PC-9 (cell line): Measurements from ENCODE around the gene JAK1. TPM values are rescaled to one million over a fixed set of nuclear protein-coding genes. Genes with fewer than 3 reads are reported as not detected.

Experiments used
- BruUV-seq: library from RNA; stranded (reverse); fragments of 400-500 nt; replicated peaks from 2 replicates; lab custom pipeline; 2021; lab: Mats Ljungman, UMichigan
- CTCF ChIA-PET: fragments of 300-600 bp; sonication (Branson Sonifier 250); formaldehyde crosslinking; loops from one replicate; lab custom pipeline; 2022; ENCODE audit warnings: antibody characterized with exemption; lab: Charles Lee
- POLR2A ChIA-PET: fragments of 300-600 bp; sonication (Branson Sonifier 250); formaldehyde crosslinking; loops from one replicate; lab custom pipeline; 2022; ENCODE audit warnings: antibody characterized with exemption; ENCODE audit not compliant: unreplicated experiment; lab: Charles Lee
- DNase-seq, 2 experiments: peaks; one replicate each; pipeline versions ENCODE4 v3.0.0 to v3.0.0-alpha.2; 2015 to 2022; ENCODE audit warnings: mixed read lengths in 1 of 2
- H2AFZ ChIP-seq: fragments of 200-600 bp; sonication (generic); 2 replicates; pipeline ENCODE4 v1.8.1; 2017; ENCODE audit warnings: antibody characterized with exemption
- H3F3A ChIP-seq: fragments of 200-600 bp; sonication (generic); 2 replicates; pipeline ENCODE4 v1.8.1; 2017; ENCODE audit warnings: antibody characterized with exemption, mild to moderate bottlenecking, low read depth; ENCODE audit not compliant: insufficient read depth
- H3K27ac ChIP-seq: fragments of 200-600 bp; sonication (generic); 2 replicates; pipeline ENCODE4 v1.6.1; 2016; ENCODE audit warnings: mixed run types
- H3K27me3 ChIP-seq: fragments of 200-600 bp; sonication (generic); 2 replicates; pipeline ENCODE4 v1.6.1; 2016; ENCODE audit warnings: low read depth, mixed run types; ENCODE audit not compliant: insufficient read depth
- H3K36me3 ChIP-seq: fragments of 200-600 bp; sonication (generic); 2 replicates; pipeline ENCODE4 v1.6.1; 2016; ENCODE audit warnings: low read depth, mixed run types
- H3K4me1 ChIP-seq: fragments of 200-600 bp; sonication (generic); replicated peaks from 2 replicates; pipeline ENCODE4 v1.6.1; 2016; ENCODE audit warnings: mixed run types; ENCODE audit not compliant: insufficient read depth
- H3K4me2 ChIP-seq: fragments of 200-600 bp; sonication (generic); 2 replicates; pipeline ENCODE4 v1.6.1; 2017; ENCODE audit warnings: mixed run types
- H3K4me3 ChIP-seq: fragments of 200-600 bp; sonication (generic); 2 replicates; pipeline ENCODE4 v1.6.1; 2016; ENCODE audit warnings: mixed run types
- H3K79me2 ChIP-seq: fragments of 200-600 bp; sonication (generic); 2 replicates; pipeline ENCODE4 v1.6.1; 2017; ENCODE audit warnings: low read depth, mixed run types
- H3K9me2 ChIP-seq: fragments of 200-600 bp; sonication (generic); 2 replicates; pipeline ENCODE4 v1.8.1; 2017; ENCODE audit warnings: mild to moderate bottlenecking; ENCODE audit not compliant: insufficient read depth
- H3K9me3 ChIP-seq: fragments of 200-600 bp; sonication (generic); 2 replicates; pipeline ENCODE4 v1.8.1; 2016; ENCODE audit warnings: low read depth; ENCODE audit not compliant: insufficient read depth
- H4K20me1 ChIP-seq: fragments of 200-600 bp; sonication (generic); 2 replicates; pipeline ENCODE4 v1.8.1; 2017; ENCODE audit not compliant: insufficient read depth
- CTCF ChIP-seq: fragments of 200-600 bp; sonication (generic); conservative IDR thresholded peaks from 2 replicates; pipeline ENCODE4 v1.6.1; 2017; ENCODE audit warnings: mixed run types, antibody characterized with exemption, mild to moderate bottlenecking, moderate library complexity
- EZH2 ChIP-seq: fragments of 200-600 bp; sonication (generic); IDR thresholded peaks from 2 replicates; pipeline ENCODE4 v1.8.0; 2017; ENCODE audit warnings: antibody characterized with exemption, low read depth
- intact Hi-C: fragments of 100-400 bp; cut with micrococcal nuclease; formaldehyde crosslinking; loops from one replicate; pipeline ENCODE4 v1.10.0; 2022; ENCODE audit not compliant: unreplicated experiment
- total RNA-seq: library from RNA; stranded (reverse); gene quantifications from 2 replicates; pipeline ENCODE4 v1.2.3, GENCODE V29; 2021

The JAK1 gene
- total RNA-seq, 1 experiment from 2014 or later = 88.5 TPM

GRCh38 chr1:64893921-64894320 is 72.4 kb downstream of the JAK1 start:
- peaks cover 11% of the 10 kb centered on the region; the same call in 1 of the 2 replicates for H4K20me1 ChIP-seq
- H3K9me2 ChIP-seq = no peaks in the 10 kb centered on the region
- H3K4me2 ChIP-seq = no peak overlapping the region
- intact Hi-C loops = no loop called here
- POLR2A ChIA-PET = interaction anchor here (0.7 kb wide), 3 partner anchors 24 to 1232 kb away, joined by 3 to 4 read pairs (median 4); no protein-coding TSS in a partner anchor
- H3K4me3 ChIP-seq = no peak overlapping the region
- no peak overlapping the region for H2AFZ ChIP-seq
- H3K9me3 ChIP-seq = no peaks in the 10 kb centered on the region
- no peak for DNase-seq
- CTCF ChIA-PET = no interaction called here
- H3F3A ChIP-seq = peaks cover 25% of the 10 kb centered on the region
- peaks cover 65% of the 10 kb centered on the region for H3K79me2 ChIP-seq
- no peak for TF ChIP-seq EZH2
- TF ChIP-seq CTCF = no peak
- H3K27me3 ChIP-seq = no peaks in the 10 kb centered on the region
- no peaks in the 10 kb centered on the region for H3K36me3 ChIP-seq
- no peak overlapping the region for H3K27ac ChIP-seq
- no TSS peak for BruUV-seq
- peaks cover 24% of the 10 kb centered on the region for H3K4me1 ChIP-seq

GRCh38 chr1:64892576-64893573 is 73.5 kb downstream of the JAK1 start:
- Histone ChIP-seq H3K27ac (no peak overlapping the region), H2AFZ (no peak overlapping the region), H3F3A (peaks cover 17% of the 10 kb centered on the region), H3K9me2 (no peaks in the 10 kb centered on the region), H3K27me3 (no peaks in the 10 kb centered on the region), H3K4me2 (no peak overlapping the region), H3K9me3 (no peaks in the 10 kb centered on the region), H3K36me3 (no peaks in the 10 kb centered on the region), H3K4me1 (peaks cover 16% of the 10 kb centered on the region), H3K4me3 (no peak overlapping the region), H4K20me1 (peaks cover 11% of the 10 kb centered on the region; the same call in 1 of the 2 replicates), H3K79me2 (peaks cover 65% of the 10 kb centered on the region)
- no peak for DNase-seq
- intact Hi-C loops = no loop called here
- TF ChIP-seq CTCF = no peak
- TF ChIP-seq EZH2 = no peak
- BruUV-seq = no TSS peak
- ChIA-PET CTCF (interaction anchor here (0.6 to 0.7 kb wide), 2 partner anchors 24 to 277 kb away, joined by 3 read pairs; no protein-coding TSS in a partner anchor), POLR2A (interaction anchor here (0.6 to 0.7 kb wide), 4 partner anchors 25 to 1231 kb away, joined by 3 to 4 read pairs (median 4); no protein-coding TSS in a partner anchor)

GRCh38 chr1:64891448-64891825 is 74.9 kb downstream of the JAK1 start:
- TF ChIP-seq EZH2 (no peak), CTCF (no peak)
- Histone ChIP-seq H4K20me1 (peaks cover 11% of the 10 kb centered on the region; the same call in 1 of the 2 replicates), H3K36me3 (no peaks in the 10 kb centered on the region), H3F3A (peaks cover 4% of the 10 kb centered on the region; the same call in 1 of the 2 replicates), H3K4me3 (no peak overlapping the region), H2AFZ (no peak overlapping the region), H3K9me3 (no peaks in the 10 kb centered on the region), H3K27me3 (no peaks in the 10 kb centered on the region), H3K79me2 (peaks cover 58% of the 10 kb centered on the region), H3K27ac (no peak overlapping the region), H3K4me1 (peaks cover 4% of the 10 kb centered on the region), H3K9me2 (no peaks in the 10 kb centered on the region), H3K4me2 (no peak overlapping the region)
- ChIA-PET POLR2A (no interaction called here), CTCF (no interaction called here)
- no TSS peak for BruUV-seq
- intact Hi-C loops = no loop called here
- DNase-seq = no peak
